GM21723 (cell line): ENCODE results near the gene EFNA2.

Source experiments
- ATAC-seq: cut with Tn5 transposase; IDR thresholded peaks from one replicate; pipeline ENCODE4 v1.9.1; 2021; ENCODE audit warnings: mild to moderate bottlenecking, moderate library complexity; ENCODE audit not compliant: unreplicated experiment

Gene EFNA2

DNA sequence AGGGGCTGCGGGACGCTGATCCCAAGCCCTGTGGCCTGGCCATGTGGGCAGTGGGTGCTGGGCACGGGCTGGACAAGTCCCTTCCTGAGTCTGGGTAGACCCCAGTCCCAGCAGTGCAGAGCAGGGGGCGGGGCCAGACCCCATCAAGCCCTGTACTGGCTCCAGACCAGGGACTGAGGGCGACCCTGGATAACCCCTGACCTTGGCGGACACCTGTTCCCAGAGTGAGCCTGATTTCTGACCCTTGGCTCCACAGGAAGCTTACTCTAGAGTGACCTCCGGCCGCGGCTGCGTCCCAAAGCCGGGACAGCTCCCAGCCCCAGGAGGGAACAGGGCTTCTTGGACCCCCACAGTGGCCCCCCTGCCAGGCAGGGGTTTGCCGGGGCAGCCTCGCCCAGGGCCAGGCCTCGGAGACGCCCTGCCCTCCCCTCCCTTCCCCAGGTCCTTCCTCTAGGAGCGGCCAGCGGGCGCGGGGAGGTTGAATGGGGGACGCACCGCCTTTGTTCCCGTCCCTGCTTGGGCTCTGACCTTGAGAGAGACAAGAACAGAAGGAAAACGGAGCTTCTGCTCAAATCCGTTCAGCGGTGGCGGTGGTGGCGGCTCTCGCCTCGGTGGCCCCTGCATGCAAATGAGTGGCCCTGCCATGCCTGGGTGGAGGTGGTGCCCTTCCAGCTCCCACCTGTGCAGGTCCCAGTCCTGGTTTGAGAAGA, 2.3 kb upstream of the EFNA2 start:
- no peak for ATAC-seq

DNA sequence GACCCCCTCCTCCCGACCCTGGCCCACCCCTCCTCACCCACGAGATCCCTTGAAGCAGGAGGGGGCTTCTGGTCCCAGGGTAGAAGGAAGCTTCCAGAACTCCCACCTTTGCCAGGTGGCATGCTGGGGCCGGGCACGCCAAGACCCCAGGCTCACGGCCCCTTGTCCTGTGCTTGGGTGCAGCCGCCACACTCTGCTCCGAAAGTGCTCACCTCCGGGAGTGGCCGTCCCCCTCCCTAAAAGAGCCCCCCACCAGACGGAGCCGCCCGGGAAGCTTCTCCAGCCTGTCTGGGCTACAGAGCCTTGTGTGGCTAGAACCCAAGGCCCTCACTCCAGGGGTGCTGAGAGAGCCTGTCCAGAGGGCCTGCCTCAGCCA, 1.8 kb upstream of the EFNA2 start:
- ATAC-seq, result no peak

DNA sequence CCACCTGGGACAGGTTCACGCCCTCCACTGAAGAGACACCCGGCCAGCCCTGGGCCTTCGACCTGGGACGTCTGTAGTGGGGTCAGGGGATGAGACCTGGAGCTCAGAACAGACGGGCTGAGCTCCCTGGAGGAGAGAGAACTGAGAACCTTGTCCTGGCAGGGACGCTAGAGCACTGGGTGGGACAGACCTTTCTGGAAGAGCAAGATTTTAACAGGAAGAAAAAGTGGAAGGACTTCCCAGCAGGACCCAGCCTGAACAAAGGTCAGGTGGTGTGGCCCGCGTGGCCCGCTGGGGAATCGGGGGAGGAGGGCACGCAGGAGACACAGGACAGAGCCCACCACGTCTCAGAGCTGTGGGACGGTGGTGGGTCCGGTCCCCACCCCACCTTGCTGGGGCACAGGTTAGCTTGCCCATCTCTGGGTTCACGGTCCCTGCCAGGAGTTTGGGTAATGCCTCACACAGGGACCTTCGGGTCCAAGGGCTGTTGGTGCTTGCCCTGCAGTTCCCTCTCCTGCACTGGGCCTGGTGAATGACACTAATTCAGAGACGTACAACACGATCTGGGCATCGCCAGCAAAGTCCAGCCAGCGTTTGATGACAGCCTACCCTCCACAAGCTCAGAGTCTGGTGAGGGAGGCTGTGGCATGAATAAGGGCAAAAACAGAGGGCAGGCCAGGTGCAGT, 1.2 kb upstream of the EFNA2 start:
- no peak for ATAC-seq

DNA sequence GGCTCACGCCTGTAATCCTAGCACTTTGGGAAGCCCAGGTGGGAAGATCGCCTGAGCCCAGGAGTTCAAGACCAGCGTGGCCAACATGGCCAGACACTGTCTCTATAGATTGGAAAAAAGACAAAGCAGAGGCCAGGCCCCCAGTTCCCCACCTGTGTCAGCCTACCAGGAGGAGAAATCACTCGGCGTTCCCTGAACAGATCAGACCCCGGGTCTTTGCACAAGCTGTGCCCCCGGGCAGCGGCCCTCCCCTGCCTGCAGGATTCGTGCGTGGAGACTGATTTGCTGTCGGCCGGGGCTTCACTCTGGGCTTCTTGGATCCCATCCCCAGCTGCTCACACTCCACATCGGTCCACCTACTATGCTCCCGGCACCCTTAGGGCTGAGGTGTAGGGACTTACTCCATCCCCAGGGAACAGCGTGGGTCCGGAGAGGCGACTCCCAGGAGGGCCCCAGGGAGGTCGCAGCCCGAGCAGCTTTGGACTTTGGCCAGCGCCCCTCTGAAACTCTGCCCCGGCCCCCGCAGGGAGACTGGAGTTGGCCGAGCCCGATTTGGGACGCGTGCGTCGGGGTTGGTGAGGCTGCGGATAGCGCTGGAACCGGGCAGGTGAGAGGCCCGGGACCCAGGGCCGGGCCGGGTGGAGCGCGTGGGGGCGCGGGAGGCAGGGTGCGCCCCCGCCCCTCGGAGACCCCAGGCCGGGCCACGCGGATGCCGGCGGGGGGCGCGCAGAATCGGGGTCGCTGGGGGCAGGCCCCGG, 515 bp upstream of the EFNA2 start:
- no peak for ATAC-seq

DNA sequence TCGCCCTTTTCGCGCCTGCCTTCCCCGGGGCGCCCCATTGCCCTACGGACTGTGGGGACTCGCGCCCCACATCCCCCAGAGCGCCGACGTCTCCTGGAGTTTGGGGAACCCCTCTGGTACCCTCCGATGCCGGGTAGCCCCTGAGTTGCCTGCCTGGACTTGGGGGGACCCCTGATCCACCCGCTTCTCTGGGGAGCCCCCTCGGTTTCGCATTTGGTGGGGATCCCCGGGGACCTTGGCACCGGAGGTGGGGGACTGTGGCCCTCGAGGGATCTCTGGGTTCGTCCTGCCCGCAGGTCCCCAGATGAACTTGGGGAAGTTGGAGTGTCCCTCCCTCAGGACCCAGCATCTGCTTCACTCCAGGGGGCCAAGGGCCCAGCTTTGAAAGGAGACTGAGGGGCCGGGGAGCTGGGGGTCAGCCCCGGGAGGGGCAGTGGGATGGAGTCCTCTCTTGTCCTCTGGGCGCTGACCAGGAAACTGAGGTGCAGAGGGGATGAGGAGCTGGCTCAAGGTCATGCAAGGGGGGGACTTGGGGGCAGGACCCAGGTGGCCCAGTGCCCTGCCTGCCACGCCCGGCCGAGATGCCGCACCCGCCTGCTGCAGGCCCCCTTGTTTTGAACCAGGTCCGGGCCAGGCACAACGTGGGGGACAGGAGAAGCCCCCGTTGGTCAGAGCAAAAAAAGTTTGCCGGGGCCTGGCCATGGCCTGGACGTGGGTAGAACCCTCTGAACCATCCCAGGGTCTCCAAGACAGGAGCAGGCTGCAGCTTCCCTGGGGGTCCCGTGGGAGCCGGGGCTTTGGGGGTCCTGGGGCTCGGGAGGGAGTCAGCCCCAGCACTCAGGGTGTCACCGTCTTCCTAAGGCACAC, 1.0 kb downstream of the EFNA2 start:
- ATAC-seq, result no peak

DNA sequence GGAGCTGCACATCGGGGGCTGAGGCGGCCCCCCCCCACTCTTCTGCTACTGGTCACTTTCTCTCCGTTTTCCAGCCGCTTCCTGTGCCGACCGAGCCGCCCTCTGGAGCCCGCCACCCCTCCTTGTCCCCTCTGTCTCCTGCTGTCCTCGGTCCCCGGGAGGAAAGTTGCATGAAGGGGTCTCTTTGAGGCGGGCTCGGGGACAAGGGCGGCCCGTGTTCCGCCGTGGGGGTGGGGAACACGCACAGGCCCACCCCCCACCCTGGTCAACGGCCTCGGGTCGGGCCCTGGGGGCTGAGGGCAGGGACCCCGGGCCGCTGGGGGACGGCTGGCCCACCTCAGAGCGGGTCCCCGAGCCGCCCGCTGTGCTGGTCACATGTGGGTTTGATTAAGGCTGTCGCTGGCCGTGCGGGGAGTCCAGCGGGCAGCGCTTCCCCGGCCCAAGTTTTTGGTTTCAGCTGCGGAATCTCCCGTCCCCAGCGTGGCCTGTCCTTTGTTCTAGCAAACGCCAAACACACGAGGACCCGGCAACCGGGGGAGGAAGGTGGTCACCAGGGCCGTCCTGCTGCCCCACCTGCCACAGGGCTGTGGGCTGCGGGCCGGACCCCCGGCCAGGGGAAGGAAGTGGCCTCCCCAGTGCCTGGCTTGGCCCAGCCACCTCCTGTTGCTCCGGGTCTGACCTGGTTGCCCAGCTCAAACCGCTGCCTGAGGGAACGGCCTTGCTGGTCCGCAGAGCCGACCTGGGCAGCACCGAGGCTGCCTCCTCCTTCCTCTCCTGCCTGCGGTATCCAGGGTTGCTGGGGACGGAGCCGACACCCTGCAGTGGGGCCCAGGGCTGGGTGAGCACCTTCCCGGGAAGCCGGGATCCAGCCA, 1.9 kb downstream of the EFNA2 start:
- ATAC-seq, result no peak

DNA sequence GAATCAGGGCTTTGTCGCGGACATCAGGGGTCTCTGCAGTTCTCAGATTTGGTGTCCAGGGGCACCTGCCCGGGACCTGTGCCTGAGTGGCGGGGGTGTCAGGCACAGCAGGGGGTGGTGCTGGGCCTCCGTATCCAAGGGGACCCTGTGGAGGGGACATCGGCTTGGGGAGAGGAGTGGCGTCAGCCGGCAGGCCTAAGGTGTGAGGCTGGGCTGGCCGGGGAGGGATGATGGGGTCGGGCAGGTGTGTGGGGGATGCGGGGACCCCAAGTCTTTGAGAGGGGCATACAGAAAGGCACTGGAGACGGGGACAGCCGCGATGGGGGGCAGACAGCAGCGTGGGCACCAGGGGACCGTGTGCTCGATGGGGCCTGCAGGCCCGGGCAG, 2.5 kb downstream of the EFNA2 start:
- ATAC-seq, result no peak

DNA sequence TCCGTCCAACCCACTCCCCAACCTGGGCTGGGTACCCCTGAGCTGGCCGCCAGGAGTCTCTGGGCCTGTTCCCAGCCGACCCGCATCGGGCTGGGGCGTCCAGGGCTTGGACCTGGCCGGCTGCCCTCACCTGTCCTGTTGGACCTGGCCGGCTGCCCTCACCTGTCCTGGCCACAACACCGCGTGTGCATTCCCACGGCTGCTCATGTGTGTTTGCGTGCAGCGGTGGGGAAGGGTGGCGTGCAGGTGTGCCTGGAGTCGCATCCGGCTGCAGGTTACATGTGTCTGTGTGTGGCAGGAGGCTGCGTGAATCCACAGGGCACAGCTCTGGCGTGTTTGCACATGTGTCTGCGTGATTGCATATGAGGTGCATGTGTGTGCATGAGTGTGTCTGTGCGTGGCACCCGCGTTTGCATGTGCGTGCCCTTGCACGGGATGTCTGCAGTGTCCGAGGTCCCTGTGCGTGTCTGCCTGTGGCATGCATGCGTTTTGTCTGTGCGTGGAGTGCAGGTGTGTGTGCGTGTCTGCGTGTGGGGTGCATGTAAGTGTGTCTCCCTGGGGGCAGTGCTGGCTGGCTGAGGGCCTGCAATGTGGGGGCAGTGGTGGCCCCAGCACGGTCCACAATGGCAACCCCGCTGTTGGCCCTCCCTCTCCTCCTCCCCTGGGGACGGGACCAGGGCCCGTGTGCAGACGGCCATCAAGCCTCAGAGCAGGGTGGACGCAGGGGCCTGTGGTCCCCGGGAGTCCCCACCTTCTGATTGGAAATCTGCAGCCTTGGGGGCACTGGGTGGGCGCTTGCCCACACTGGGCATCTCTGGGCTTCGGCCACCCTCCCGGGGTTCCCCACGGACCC, 3.4 kb downstream of the EFNA2 start:
- ATAC-seq, result no peak

DNA sequence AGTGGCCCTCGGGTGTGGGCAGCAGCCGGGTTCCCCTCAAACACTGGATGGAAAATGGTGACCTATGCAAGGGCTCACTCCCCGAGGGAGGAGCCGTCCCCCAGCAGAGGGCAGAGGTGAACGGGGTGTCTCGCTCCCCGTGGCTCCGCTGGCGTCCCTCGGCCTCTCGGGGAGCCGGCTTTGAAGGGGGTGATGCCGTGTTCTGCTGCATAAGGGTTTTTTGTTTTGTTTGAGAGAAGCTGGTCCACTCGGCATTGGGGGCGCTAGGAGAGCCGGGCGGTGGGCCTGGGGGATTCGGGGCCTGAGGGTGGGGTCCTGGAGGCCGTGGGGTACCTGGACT, 4.0 kb downstream of the EFNA2 start:
- no peak for ATAC-seq

DNA sequence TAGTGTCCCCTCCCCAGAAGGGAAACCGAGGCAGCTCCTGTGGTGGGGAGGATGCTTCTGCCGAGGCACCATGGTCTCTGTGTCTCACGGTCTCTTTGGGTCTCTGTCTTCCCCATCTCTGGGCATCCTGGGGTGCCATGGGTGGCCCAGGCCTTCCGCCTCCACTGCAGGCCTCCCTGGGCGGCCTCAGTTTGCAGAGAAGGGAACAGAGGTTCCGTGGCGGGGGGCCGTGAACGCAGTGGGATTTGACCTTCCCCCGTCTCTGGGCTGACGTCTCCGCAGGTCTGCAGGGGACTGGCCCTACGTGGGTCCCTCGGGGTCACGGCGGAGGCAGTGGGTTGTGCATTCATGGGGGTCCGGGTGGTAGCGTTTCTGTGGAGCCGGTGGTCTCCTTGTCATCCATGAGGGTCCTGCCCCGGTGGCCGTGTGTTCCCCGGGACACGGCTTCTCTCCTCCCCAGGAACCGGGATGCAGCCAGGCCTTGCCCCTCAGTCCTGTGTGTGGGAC, 4.6 kb downstream of the EFNA2 start:
- no peak for ATAC-seq

DNA sequence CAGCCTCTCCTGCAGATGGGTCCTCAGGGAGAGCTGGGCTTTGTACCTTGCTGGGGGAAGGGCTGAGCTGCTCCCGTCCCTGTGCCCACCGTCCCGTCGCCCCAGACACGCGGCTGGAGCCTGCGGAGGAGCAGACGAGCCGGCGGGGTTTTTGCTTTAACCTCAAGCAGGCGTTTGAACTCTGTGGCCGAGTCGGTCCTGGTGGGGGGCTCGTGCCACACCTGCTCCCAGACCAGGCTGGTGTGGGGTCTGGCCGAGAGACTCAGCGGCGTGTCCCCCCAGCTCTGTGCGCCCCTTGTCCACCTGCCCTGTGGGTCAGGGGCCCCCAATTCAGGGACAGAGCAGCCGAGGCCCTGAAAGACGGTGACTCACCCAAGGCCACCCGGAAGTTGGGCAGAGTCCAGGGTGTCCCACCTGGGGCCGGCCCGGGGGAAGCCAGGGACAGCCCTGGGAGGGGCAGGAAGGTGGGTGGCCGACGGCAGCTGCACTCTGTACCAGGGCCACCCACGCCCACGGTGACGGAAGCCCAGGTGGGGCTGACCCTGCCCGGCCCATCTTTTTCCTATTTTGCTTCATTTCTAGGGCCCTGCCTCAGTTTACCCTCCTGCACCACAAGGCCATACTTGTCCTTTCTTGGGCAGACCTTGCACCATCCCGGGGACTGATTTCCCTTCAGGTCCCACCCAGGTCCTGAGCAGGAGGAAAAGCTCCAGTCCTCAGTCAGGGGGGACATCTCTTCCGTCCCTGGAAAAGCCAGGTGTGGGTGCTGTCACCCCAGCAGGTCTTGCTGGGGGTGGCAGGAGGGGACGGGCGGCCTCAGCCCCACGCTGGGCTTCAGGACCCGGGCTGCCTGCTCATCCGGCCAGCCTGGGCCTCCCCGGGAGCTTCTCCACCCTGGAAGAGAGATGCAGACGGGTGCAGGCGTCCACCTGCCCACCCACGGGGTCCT, 5.3 kb downstream of the EFNA2 start:
- no peak for ATAC-seq

DNA sequence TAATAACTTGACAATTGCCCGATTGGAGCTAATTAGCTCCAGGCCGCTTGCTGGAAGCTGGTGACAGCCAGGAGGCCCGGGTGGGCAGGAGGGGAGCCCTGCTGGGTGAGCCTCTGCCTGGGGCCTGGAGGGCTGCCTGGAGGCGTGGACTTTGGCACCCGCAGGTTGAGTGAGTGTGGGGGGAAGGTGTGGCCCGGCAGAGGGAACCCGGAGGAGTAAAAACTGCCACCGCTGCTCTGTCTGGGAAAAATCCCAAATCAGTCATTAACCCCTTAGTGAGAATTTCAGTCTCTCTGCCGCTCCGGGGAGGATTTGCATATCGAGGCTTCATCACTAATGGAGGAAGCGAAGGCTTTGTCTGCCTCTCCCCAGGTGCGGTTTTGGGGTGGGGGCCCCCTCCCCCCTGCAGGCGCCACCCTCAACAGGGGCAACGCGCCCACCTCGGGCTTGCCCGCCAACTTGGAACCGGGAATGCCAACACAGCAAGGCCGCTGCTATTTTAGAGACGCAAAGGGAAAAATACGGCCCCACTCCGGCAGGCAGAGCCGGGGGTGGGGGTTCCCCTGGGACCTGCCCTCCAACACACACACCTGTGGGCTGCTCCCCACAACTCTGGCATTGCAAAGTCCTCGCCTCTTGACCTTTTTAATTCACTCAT, 6.2 kb downstream of the EFNA2 start:
- no peak for ATAC-seq

DNA sequence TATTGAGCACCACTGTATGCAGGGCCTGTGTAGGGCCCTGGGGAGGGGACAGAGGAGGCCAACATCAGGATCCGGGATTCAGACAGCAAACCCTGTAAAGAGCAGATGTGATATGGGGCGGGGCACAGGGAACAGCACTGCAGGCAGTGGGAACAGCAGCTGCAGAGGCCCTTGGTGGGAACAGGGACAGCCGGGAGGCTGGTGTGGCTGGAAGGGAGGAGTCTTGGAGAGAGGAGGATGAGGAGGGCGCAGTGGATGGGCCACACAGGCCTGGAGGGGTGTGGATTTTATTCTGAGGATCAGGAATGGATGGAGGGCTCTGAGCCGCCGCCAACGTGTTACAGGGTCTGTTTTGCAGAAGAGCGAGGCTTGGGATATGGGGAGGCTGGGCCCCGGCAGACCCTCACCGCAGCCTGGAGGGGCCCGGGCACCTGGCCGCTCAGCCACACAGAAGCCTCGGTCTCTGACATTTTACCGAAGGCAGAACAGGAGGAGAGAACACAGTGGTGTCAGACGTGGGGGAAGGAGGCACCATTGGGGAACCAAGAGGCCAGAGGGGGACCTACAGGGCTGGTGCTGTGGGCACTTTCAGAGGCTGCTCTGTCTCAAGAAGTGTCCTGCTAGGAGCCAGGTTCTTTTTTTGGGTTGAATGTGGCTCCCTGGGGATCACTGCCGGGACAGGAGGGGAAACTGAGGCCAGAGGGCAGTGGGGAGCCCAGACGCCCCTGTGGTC, 6.9 kb downstream of the EFNA2 start:
- ATAC-seq, result no peak

DNA sequence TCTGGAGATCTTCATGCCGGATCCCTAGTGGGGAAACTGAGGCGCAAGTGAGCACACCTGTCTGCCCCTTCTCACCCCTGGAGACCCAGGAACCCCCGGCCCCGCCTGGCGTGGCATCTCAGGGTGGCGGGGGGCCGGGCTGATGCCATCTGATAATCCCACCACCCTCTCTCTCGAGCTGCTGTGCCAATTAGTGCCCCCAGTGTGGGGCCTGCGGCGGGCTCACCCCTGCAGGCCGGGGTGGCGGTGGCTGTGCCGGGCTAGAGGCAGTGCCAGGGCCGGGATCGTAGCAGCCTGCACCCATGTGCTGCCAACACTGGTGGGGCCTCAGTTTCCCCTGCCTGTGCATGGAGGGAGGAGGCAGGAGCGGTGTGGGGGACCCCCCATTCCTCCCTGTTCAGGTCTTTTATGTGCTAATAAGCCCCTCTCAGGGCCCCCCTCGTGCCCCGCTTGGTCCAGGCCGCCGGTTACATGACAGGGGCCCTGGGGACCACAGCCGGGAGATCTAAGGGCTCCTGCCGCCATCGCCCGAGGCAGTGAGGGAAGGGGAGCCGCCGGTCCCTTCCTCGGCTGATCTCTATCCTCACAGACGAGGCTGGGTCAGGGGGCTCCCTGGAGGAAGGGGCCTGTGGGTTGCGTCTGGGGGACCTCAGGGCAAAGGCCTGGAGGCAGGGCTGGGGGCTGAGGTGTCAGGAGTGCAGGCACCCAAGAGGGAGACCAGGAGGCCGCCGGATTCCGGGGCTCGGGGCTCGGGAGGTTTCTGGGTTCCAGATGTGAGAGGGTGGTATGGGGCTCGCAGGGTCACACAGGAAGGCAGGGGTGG, 8.3 kb downstream of the EFNA2 start:
- ATAC-seq, result no peak

DNA sequence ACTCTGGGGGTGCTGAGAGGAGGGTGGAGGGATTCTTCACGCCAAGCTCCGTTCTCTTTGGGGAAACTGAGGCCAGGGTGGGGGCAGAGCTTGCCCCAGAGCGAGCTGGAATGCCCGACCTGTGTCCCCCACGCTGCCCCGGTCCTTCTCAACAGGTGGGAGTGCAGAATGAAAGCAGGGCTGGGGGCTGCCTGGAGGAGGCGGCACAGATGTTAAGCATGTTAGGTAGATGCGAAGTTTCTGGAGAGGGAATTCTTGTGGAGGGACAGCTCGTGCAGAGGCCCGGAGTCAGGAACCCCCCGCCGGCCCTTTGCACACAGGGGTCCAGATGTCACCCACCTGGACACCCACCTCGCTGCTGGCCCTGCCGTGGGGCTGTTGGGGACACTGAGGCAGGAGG, 9.0 kb downstream of the EFNA2 start:
- no peak for ATAC-seq
